Ishikawa (cell line): ENCODE measurements around the gene TRIP13.

Source experiments
- CEBPB ChIP-seq: IDR thresholded peaks from 2 replicates; pipeline ENCODE4 v1.6.1; 2012
- CREB1 ChIP-seq: IDR thresholded peaks from 2 replicates; pipeline ENCODE4 v1.6.1; 2012; ENCODE audit warnings: low read depth
- EGR1 ChIP-seq: IDR thresholded peaks from 2 replicates; pipeline ENCODE4 v1.6.1; 2012
- EP300 ChIP-seq: IDR thresholded peaks from 2 replicates; pipeline ENCODE4 v1.6.1; 2012; ENCODE audit warnings: borderline replicate concordance
- FOXM1 ChIP-seq: IDR thresholded peaks from 2 replicates; pipeline ENCODE4 v1.6.1; 2012; ENCODE audit warnings: low read depth, borderline replicate concordance
- NFIC ChIP-seq: IDR thresholded peaks from 2 replicates; pipeline ENCODE4 v1.6.1; 2012
- RAD21 ChIP-seq: IDR thresholded peaks from 2 replicates; pipeline ENCODE4 v1.6.1; 2012; ENCODE audit warnings: low read depth
- TAF1 ChIP-seq: IDR thresholded peaks from 2 replicates; pipeline ENCODE4 v1.6.1; 2012; ENCODE audit warnings: low read depth, mild to moderate bottlenecking
- TCF12 ChIP-seq: IDR thresholded peaks from 2 replicates; pipeline ENCODE4 v1.6.1; 2012; ENCODE audit warnings: low read depth
- TEAD4 ChIP-seq: IDR thresholded peaks from 2 replicates; pipeline ENCODE4 v1.6.1; 2012
- YY1 ChIP-seq: IDR thresholded peaks from 2 replicates; pipeline ENCODE4 v1.6.1; 2012; ENCODE audit warnings: low read depth
- ZBTB7A ChIP-seq: IDR thresholded peaks from 2 replicates; pipeline ENCODE4 v1.6.1; 2012; ENCODE audit warnings: low read depth
- TF ChIP-seq, protein P1 (sequence below): IDR thresholded peaks from 2 replicates; pipeline ENCODE4 v1.6.1; 2012
- TF ChIP-seq, protein P2 (sequence below): IDR thresholded peaks from 2 replicates; pipeline ENCODE4 v1.6.1; 2012; ENCODE audit warnings: low read depth, mild to moderate bottlenecking
- TF ChIP-seq, protein P3 (sequence below): IDR thresholded peaks from 2 replicates; pipeline ENCODE4 v1.6.1; 2012

The TRIP13 gene

DNA sequence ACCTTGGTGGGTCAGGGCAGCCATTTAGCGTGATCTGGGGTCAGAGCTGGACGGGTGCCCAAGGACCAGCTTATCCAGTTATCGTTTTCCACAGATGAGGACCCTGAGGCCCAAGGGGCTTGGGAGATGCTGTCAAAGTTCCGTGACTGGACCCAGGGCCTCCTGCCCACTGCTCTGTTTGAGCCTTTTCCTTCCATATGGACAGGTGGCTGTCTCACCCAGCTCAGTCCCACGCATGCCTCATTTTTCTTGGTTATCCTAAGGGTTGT, 56.5 kb downstream of the TRIP13 start:
- TF ChIP-seq, protein P1, sequence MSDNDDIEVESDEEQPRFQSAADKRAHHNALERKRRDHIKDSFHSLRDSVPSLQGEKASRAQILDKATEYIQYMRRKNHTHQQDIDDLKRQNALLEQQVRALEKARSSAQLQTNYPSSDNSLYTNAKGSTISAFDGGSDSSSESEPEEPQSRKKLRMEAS: no peak
- no peak for TF ChIP-seq YY1
- no peak for TF ChIP-seq NFIC
- TF ChIP-seq ZBTB7A: no peak
- no peak for TF ChIP-seq FOXM1
- no peak for TF ChIP-seq CREB1
- TF ChIP-seq CEBPB: no peak
- TF ChIP-seq TEAD4: no peak
- TF ChIP-seq TAF1: no peak
- TF ChIP-seq RAD21: no peak
- TF ChIP-seq, protein P2, sequence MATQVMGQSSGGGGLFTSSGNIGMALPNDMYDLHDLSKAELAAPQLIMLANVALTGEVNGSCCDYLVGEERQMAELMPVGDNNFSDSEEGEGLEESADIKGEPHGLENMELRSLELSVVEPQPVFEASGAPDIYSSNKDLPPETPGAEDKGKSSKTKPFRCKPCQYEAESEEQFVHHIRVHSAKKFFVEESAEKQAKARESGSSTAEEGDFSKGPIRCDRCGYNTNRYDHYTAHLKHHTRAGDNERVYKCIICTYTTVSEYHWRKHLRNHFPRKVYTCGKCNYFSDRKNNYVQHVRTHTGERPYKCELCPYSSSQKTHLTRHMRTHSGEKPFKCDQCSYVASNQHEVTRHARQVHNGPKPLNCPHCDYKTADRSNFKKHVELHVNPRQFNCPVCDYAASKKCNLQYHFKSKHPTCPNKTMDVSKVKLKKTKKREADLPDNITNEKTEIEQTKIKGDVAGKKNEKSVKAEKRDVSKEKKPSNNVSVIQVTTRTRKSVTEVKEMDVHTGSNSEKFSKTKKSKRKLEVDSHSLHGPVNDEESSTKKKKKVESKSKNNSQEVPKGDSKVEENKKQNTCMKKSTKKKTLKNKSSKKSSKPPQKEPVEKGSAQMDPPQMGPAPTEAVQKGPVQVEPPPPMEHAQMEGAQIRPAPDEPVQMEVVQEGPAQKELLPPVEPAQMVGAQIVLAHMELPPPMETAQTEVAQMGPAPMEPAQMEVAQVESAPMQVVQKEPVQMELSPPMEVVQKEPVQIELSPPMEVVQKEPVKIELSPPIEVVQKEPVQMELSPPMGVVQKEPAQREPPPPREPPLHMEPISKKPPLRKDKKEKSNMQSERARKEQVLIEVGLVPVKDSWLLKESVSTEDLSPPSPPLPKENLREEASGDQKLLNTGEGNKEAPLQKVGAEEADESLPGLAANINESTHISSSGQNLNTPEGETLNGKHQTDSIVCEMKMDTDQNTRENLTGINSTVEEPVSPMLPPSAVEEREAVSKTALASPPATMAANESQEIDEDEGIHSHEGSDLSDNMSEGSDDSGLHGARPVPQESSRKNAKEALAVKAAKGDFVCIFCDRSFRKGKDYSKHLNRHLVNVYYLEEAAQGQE: no peak
- no peak for TF ChIP-seq EGR1
- no peak for TF ChIP-seq EP300
- TF ChIP-seq, protein P3, sequence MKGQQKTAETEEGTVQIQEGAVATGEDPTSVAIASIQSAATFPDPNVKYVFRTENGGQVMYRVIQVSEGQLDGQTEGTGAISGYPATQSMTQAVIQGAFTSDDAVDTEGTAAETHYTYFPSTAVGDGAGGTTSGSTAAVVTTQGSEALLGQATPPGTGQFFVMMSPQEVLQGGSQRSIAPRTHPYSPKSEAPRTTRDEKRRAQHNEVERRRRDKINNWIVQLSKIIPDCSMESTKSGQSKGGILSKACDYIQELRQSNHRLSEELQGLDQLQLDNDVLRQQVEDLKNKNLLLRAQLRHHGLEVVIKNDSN: no peak
- no peak for TF ChIP-seq TCF12

DNA sequence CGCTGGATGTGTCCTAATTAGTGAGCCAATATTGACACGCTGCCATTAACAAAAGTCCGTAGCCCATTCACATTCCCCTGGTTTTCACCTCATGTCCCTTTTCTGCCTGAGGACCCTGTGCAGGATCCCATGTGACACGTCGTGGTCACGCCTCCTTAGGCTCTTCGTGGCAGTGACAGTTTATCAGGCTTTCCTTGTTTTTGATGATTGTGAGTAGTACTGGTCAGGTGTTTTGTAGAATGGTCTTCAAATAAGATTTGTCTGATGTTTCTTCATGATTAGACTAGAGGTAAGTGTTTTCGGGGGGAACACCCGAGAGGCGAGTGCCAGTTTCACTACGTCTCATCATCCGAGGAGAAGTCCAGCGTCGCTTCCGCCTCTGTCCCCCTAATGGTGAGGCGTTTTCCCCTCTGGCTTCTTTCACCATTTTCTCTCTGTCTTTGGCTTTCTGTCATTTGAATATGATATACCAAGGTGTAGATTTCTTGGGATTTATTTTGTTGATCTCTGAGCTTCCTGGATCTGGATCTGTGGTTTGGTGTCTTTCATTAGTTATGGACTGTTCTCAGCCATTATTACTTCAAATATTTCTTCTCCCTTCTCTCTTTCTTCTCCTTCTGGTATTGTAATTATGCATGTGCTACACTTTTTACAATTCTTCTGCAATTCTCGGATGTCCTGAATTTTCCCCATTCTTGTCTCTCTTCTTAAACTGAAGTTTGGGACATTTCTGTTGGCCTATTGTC, 57.3 kb downstream of the TRIP13 start:
- no peak for TF ChIP-seq RAD21
- TF ChIP-seq ZBTB7A: no peak
- no peak for TF ChIP-seq TAF1

DNA sequence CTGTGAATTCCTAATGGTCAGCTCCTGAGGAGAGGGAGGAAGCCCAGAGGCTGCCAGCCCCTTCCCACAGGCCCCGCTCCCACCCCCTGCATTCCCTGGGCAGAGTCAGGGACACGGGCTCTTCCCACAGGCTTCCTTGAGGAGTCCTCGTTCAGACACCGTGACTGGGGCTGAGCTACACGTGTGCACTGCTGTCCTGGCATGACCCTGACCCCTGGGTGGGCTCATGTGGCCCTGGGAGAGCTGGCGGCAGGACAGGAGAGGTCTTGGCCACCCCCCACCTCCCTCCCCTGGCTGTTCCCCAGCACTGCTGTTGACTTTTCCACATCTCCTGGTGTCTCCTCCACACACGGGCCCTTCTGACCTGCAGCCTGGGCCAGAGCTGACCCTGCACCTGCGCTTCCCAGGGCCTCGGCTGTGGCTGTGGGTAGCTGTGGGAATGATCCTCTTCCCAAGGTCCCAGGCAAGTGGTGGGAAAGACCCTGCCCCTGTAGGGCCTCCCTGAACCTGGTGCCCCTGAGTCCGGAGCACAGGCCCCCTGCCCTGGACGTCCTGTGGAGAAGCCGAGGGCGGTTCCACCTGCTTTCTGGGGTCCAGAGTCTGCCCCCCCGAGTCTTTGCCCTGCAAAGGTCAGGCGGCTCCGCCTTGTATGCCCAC, 59.4 kb downstream of the TRIP13 start:
- TF ChIP-seq CEBPB (no peak), RAD21 (no peak)

DNA sequence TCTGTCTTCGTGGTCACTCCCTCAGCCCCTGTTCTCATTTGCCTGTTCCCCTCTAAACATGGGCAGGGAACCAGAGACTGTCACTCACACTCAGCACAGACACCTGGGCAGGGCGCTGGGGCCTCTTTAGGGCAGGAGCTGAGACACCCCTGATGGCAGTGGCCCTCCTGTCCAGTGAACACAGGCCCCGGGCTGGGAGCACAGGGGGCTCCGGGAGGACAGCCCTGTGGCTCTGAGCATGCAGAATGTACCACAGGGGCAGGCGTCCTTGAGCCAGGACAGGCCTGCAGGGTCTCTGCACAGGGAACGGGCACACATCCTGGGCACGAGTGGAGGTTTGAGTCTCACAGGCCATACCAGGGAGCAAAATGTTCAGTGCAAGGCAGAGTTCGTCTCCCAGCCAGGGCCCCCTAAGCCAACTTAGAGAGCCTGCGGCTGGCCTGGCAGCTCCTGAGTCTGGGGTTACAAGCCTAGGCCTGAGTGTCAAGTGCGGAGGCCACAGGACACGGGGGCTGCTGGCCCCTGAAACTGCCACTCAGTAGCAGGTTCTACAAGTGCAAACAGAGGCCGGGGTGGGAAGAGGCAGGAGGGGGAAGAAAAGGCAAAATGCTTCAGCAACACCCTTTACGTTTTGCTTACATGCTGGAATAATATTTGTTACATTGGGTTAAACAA, 60.0 kb downstream of the TRIP13 start:
- no peak for TF ChIP-seq NFIC

DNA sequence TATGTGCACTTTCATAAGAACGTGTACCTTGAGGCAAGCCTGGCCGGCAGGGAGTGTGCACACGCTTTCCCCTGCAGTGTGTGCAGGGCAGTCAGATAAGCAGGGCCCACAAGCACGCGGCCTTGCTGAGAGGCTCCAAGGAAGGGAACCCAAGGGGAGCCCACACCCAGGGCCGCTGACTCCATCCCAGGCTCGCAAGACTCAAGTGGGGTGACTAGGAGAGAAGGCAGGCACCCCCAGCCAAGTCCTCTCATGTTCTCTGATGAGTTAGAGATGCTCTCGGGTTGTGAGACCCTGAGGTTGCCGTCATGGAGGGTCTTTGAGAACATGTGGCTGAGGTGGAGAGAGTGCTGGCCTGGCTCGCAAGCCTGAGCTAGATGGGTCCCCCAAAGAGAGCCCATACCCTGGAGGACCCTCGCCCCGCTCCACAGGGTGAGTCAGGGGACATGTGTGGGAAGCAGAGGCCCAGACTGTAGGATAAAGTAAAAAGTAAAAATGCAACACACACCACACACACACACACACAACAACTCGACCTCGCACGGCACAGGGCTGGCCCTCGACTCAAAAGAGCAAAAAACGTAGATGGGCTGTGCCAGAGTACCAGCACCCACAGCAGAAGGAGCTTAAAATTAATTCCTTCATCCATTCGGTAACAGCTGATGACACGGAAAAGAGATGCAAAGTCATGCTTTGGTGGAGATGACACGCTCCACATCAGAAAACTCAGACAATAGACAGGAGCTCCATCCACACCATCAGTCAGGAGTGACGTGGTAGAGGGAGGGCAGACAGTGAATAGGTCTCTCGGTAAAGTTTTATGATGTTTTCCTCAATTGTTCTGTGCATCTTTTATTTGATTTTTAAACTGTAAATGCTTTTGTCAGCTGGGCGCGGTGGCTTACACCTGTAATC, 61.1 kb downstream of the TRIP13 start:
- TF ChIP-seq TEAD4: no peak

DNA sequence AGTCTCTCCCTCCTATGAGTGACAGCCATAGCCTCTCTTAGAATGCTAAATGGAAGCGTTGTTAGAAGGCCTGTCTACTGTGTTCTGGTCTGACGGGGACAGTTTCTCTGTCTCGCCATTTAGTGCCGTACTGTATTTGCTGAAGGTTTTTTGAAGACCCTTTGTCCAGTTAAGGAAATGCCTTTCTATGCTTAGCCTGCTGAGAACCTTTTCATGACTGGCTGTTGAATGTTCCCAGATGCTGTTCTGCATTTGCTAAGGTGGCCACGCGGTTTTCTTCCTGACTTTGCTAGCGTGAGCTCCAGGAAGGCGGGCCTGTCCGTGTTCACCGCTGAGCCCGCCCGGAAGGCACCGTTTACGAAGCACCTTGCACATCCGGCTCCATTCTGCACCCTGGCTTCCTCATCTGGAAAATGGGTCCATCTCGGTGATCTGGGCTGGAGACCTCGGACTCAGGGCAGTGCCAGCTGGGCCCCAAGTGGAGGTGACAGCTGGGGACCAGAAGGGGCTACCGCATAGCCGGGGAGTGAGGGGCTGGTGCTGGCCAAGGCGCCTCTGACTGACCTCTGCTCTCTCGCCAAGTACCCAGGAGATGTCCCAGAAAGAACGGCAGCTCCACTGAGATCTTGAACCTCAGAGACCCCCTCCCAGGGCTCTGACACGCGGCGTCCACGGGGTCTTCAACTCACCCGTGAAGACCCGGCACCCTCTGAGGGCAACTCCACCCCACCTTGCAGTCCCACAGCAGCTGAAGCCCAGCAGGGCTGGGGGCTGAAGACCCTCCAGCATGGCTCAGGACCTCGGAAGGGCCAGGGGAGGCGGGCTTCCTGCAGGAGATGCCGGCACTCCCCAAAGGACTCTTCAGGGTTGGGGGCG, 63.4 kb downstream of the TRIP13 start:
- TF ChIP-seq FOXM1 (no peak), RAD21 (no peak)
- TF ChIP-seq, protein P1: no peak

DNA sequence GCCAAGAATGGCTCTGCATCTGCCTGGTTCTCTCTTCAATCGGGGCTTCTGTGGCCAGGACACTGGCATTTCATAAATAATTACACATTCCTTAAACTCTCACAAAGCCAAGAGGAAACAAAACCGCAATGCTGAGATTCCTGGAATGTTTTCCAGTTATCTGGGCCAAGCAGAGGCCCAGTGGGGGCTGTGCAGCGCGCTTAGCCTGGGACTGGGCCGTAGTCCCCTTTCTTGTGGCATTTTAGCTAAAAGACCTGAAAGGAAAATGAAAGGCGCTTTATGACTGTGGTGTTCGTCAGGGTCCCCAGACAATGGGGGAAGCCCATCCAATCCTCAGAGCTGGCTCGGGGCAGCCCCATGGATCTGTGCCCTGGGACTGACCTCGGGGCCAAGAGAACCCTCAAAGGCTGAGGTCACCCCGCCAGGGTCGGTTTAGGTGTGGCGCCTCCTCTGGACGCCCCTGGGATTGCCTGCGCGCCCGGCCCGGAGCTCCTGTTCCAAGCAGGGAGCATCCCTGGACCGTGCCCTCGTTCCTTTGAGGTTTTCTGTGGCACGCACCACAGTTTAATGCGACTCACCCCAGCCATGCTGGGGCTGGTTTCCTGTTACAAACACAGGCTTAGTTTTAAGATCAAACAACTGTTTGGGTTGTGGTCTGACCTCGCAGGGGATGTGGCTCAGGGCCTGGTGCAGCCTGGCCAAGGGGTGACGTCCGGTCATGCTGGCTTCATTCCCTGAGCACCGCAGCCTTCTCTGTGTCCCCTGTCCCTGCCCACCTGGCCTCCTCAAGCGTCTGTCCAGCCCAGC, 64.5 kb downstream of the TRIP13 start:
- TF ChIP-seq RAD21 (no peak), TAF1 (no peak), NFIC (peak; percentile 54; the same call in 1 of the 2 replicates), CREB1 (no peak), EP300 (peak; percentile 32; the same call in 1 of the 2 replicates), TEAD4 (peak; percentile 91)
- TF ChIP-seq, protein P3: no peak
- TF ChIP-seq, protein P1: peak; percentile 58
